AG04449 (cell line): ENCODE measurements around the gene PITRM1.

Experiments used
- CTCF ChIA-PET: fragments of 350-600 bp; formaldehyde crosslinking; extraction: SDS; loops from one replicate; lab custom pipeline; 2021; ENCODE audit warnings: antibody characterized with exemption; lab: Yijun Ruan, JAX
- POLR2A ChIA-PET: fragments of 400-600, 350-600 bp; formaldehyde crosslinking; extraction: SDS; loops from one replicate; lab custom pipeline; 2020; ENCODE audit warnings: antibody characterized with exemption, inconsistent platforms; lab: Yijun Ruan, JAX
- DNase-seq: peaks from one replicate; pipeline ENCODE4 v3.0.0-alpha.2; 2010; ENCODE audit warnings: low read depth, low spot score
- H3K4me3 ChIP-seq: 2 replicates; pipeline ENCODE4 v1.5.1; 2011; ENCODE audit warnings: low read depth, mild to moderate bottlenecking, control low read depth, low read length
- CTCF ChIP-seq: IDR thresholded peaks from one replicate; pipeline ENCODE4 v1.5.1; 2011; ENCODE audit warnings: mild to moderate bottlenecking, moderate library complexity, low read length, control low read depth, inconsistent platforms; ENCODE audit not compliant: insufficient read depth; ENCODE audit errors: missing control alignments

PITRM1 gene

DNA sequence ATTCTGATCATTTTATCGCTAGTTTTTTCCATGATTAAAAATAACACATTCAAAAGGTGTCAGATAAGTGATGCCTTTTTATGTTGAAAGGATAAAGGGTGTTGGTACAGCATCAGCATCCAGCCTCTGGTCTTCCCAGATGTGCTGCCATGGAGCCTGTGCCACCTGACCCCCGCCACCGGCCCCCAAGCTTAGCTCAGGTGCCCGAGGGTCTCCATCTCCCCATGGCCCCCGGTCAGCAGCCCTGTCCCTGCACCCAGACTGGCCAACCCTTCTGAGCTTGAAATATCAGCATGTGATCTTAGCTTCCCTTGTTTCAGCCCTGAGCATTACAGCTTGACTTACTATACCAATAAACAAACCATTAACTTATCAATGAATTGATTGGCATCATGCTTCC, 80.7 kb downstream of the PITRM1 start:
- DNase-seq, result no peak
- no peak for TF ChIP-seq CTCF
- POLR2A ChIA-PET, result interaction anchor here (1.7 kb wide), 1 partner anchor 20 kb away, joined by 5 read pairs; no protein-coding TSS in a partner anchor
- CTCF ChIA-PET, result interaction anchor here (0.8 to 2.1 kb wide), 5 partner anchors 9 to 114 kb away, joined by 3 to 15 read pairs (median 4); no protein-coding TSS in a partner anchor
- no peak overlapping the region for H3K4me3 ChIP-seq

- ChIA-PET POLR2A (interaction anchor here (1.1 to 1.7 kb wide), 4 partner anchors 20 to 45 kb away, joined by 3 to 6 read pairs (median 4); no protein-coding TSS in a partner anchor), CTCF (interaction anchor here (0.7 to 2.1 kb wide), 6 partner anchors 14 to 113 kb away, joined by 3 to 15 read pairs (median 4); no protein-coding TSS in a partner anchor)
- TF ChIP-seq CTCF, result no peak
- H3K4me3 ChIP-seq, result peak overlapping the region; percentile 6
- peak; percentile 54 for DNase-seq
Measured at GRCh38 chr10:3090914-3091787, 81.4 kb downstream of the PITRM1 start.

- ChIA-PET CTCF (interaction anchor here (0.7 to 2.1 kb wide), 2 partner anchors 20 to 32 kb away, joined by 3 to 15 read pairs; no protein-coding TSS in a partner anchor), POLR2A (interaction anchor here (1.1 to 1.4 kb wide), 3 partner anchors 20 to 45 kb away, joined by 3 to 6 read pairs (median 3); no protein-coding TSS in a partner anchor)
- DNase-seq, result no peak
- TF ChIP-seq CTCF, result no peak
- H3K4me3 ChIP-seq, result no peak overlapping the region
Measured at GRCh38 chr10:3090388-3090787, 82.2 kb downstream of the PITRM1 start.
